Measurements from ENCODE around the gene TTC27.

The TTC27 gene

DNA sequence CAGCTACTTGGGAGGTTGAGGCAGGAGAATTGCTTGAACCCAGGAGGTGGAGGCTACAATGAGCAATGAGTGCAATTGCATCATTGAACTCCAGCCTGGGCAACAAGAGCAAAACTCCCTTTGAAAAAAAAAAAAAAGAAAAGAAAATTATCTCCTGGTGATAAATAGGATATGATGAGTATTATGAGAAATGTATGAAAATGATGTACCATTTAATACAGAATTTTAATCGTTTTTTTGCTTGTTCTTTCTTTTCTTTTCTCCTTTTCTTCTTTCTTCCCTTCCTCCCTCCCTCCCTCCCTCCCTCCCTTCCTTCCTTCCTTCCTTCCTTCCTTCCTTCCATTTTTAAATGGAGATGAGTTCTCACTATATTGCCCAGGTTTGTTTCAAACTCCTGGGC lies 40.4 kb downstream of the TTC27 start:
- no peak for DNase-seq (ENCODE audit: low read depth)

DNA sequence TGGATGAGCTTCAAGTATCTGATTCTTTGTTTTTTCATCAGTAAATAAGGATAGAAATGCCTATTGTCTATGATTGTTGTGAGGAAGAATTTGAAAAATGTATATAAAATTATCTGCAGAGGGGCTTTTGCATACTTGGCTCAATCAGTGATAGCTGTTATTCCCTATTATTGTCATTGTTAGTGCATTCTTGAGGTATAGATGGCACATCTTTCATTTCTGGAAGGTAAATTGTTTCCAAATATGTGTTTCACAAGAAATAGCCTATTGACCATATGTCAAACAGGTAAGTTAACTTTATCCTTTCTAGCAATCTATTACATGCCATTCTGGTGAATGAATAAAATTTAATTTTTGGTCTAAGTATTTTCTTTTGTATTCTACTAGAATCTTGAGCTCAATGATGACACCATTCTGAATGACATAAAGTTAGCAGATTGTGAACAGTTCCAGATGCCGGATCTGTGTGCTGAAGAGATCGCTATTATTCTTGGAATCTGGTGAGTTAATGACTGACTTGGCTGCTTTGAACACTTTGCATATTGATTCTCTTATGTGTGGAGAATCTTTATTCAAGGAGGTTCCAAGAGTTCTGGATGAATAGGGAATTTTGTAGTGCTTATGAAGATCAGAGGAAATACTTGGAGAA lies 44.2 kb downstream of the TTC27 start:
- no peak for DNase-seq (ENCODE audit: low read depth)

DNA sequence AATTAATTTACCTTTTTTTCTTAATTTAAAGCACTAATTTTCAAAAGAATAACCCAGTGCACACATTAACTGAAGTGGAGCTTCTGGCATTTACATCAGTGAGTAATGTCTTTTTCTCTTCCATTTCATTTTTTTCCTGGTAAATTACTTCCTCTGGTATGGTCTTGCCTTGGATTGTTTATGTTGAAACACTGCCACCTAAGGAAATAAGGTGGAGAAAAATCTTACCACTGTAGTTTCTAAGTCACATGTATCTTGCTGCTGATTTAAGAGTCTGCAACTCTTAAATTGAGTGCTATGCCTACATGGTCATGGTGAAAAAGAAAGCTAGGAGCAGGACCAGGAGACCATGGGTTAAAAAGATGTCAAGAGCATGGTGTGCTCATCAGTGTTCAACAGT lies 51.0 kb downstream of the TTC27 start:
- DNase-seq (ENCODE audit: low read depth): no peak

DNA sequence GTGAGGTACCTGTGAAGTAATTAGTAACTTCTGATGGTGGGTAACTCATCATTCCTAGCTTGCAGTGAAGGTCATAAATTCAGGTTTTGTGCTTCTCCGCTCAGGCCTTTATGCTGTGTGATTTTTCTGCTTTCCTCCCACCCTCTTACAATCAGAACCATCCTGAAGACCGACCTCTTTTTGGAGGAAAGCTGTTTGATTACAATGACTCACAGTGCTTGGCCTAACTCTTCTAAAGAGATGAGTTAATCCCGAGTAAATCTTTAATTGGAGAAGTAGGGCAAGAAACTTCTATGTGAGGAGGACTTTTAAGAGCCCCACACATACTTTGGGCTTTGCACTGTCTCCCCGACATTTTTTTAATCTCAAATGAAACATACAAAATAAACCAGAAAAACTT lies 53.1 kb downstream of the TTC27 start:
- no peak for DNase-seq (ENCODE audit: low read depth)

DNA sequence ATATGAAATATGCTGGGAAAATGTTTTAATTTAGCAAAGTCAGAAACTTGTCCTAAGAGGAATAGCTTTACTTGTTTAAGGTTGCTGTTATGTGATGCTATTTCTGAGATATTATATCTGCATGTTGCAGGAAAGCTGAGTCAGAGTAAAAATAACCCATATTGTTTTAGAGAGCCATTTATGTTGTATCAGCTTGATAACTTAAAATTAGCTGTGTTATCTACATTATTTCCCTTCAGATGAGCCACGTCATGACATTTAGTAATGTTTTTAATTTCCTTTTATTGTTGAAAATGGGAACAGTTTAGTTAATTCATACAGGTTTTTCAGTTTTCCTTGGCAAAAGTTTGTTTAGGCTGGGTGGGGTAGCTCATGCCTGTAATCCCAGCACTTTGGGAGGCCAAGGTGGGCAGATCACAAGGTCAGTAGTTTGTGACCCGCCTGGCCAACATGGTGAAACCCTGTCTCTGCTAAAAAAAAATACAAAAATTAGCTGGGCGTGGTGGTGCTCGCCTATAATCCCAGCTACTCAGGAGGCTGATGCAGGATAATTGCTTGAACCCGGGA lies 55.8 kb downstream of the TTC27 start:
- DNase-seq (ENCODE audit: low read depth): no peak

DNA sequence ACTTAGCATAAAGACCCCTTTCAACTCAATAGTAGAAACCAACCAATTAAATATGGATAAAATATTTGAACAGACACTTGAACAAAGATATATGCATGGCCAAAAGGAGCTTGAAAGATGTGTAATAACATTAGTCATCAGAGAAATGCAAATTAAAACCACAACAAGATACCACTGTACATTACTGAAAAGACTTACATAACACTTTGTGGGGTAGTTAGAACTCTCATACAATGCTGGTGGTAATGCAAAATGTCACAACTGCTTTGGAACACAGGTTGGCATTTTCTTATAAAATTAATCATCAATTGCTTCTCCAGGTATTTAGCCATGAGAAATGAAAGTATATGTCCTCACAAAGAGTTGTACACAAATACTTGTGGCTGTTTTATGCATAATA lies 60.7 kb downstream of the TTC27 start:
- DNase-seq (ENCODE audit: low read depth): no peak

DNA sequence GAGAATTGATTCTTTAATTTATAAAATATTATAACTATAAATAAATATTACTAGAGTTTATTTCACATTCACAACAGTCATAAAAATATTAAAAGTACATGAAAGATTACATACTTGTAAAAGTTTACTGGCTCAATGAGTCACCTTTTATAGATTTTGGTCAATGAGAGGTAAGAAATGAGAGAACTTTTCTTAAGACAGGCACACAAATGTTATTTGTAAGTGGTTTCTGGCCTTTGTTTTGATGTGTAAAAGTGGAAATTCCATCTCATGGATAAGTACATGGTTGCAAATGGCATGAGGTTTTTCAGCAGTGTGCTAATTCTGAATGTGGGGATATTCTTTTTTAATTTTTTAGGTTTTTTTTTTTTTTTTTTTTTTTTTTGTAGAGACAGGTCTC lies 63.8 kb downstream of the TTC27 start:
- no peak for DNase-seq (ENCODE audit: low read depth)

DNA sequence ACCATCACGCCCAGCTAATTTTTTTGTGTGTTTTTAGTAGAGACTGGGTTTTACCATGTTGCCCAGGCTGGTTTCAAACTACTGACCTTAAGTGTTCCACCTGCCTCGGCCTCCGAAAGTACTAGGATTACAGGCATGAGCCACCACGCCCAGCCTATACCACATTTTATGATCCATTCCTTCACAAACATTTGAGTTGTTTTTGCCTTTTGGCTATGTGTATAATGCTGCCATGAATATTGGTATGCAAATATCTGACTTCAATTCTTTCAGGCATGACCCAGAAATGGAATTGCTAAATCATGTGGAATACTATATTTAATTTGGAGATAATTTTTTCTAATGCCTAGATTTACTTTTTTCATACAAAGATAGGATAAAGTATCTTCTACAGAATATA lies 68.6 kb downstream of the TTC27 start:
- no peak for DNase-seq (ENCODE audit: low read depth)

DNA sequence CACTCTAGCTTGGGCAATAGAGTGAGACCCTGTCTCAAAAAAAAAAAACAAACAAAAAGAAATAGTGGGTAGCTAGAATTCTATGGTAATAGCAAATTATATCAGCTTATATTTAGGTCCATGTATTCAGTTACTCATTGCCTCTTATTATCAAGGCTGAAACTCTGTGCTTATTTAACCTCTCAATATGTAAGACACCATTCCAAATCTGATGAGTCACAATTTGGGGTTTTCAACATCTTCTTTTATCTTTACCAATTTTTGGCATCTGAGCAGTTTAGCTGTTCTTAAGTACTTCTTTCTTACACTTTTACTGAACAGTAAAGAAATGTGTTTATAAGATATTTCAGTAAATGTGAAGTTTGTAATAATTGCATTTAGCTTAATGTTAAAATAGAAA lies 69.3 kb downstream of the TTC27 start:
- no peak for DNase-seq (ENCODE audit: low read depth)

DNA sequence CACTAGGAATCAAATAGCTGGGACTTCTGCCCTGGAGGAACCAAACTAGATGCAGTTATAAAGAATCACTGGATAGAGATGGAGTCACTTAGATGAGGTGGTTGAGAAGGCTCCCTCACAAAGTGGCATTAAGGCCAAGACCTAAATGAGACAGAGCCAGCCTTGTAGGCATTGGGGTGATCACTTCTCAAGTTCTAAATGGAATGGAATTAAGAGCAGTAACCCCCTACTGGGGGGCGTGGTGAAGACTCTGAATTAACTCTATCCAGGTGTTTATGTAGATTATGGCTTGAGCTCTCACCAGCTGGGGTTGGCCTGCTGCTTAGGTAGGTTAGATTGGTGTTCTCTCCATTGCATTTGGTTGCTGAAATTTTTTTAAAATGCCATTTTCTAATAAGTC lies 71.3 kb downstream of the TTC27 start:
- no peak for DNase-seq (ENCODE audit: low read depth)

DNA sequence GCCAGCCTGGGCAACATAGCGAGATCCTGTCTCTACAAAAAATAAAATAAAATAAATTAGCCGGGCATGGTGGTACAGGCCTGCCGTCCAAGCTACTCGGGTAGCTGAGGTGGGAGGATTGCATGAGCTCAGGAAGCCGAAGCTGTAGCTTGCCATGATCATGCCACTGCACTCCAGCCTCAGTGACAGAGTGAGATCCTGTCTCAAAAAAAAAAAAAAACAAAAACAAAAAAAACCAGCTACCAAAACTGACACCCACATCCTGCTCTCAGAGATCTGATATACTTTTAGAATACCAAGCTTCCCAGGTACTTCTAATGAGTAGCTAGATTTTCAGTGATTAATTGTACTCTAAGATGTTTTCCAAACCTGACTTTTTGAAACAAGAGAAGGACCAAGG lies 74.0 kb downstream of the TTC27 start:
- DNase-seq (ENCODE audit: low read depth): no peak

DNA sequence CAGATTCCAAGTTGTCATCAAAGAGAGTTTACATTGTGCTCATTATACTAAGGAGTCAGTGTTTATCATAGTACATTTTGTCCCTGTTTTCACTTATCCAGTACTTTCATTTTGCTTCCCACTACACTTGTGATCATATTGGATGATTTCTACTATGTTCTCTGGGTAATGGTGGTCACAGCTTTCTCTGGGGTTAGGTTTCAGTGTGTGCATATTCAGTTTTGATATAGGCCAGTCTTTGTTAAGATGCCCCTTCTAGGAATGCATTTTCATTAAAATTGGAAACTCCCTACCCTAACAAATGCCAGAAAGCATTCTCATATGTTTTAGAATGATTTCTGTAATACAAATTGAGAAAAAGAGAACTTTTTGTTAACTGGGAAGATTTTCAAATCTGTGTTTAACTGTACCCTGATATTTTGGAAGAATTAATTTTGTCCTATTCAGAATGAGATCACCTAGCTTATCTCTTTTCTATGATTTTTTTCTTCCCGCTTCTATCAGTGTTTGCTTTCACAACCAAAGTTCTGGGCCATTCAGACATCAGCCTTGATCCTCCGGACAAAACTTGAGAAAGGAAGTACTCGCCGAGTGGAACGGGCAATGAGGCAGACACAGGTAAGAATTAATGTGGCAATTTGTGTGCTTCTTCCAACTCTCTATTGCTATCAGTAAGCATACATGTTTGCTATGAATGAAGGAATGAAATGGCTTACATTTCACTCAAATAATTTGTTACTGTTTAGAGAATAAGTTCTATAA lies 74.6 kb downstream of the TTC27 start:
- DNase-seq (ENCODE audit: low read depth): no peak

DNA sequence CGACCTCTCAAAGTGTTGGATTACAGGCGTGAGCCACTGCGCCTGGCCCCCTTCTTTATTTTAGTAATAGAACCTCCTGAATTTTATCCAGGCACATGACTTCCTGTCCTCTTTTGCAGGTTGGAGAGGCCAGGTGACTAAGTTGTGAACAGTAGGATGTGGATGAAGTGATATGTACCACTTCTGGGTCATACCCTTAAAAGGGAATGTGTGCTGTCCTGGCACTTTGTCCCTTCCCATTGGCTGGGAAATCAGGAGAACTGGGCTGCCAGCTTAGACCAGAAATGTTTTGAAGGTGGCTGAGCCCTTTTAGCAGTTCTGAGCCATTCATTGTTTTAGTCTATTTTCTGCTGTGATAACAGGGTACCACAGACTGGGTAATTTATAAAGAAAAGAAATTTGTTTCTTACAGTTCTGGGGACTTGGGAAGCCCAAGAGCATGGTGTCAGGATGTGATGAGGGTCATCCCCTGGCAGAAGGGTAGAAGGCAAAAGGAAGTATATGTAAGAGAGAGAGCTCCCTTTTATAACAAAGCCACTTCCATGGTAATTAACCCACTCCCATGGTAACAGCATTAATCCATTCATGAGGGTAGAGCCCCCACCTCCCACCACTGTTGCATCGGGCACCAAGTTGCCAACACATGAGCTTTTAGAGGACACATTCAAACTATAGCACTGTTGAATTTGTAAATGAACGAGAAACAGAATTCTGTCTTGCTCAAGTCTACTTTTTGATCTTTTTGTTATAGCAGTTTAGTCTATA lies 79.1 kb downstream of the TTC27 start:
- no peak for DNase-seq (ENCODE audit: low read depth)

DNA sequence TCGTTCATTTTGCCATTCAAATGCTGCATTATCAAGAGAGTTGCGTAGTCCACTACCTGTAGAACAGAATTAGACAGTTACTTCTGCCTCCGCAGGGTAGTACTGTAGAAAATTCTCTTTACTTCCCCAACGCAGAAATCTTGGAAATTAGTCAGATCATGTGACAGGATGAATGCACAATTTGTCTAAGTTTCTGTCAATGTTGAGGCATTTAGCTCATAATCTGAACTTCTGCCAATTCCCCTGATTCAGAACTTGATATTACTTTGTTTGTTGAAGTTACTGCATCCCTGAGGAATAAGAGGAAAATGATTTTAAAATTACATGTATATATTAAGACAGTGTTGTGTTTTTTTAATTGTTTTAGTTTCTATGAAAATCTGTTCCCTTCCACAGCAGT lies 83.4 kb downstream of the TTC27 start:
- no peak for DNase-seq (ENCODE audit: low read depth)

DNA sequence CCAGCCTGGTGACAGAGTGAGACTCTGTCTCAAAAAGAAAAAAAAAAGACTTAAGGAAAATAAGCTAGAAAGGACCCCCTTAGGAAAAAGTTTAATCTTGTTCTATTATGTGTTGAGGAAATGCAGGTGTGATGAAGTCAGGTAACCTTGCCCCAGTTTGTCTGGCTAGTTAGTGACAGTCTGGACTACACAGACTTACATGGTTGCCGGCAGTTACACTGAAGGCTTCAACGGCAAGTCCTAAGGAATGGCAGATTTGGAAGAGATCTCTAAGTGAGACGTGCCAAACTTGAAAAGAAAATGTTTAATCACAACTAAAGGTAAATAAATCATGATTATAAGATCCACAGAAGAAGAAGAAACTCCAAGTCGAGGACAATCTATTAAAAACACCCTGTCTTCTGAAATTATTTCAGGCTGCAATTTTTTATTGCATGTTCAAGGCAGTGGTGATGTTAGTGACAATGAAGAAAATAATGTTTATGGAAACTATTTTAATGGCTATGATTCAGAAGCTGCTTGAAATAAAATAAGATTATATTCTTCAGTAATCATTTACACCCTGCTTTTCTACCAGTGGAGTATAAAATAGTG lies 84.2 kb downstream of the TTC27 start:
- no peak for DNase-seq (ENCODE audit: low read depth)

DNA sequence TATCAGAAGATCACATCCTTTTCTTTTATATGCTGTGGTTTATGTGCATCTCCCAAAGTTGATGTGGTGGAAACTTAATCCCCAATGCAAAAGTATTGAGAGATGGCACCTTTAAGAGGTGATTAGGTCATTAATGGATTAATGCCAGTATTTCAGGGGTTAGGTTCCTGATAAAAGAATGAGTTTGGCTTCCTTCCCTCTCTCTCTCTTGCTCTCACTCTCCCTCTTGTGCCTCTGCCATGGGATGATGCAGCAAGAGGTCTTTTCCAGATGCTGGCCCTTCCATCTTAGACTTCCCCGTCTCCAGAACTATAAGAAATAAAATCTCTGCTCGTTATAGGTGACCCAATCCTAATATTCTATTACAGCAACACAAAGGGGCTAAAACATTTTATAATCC lies 85.0 kb downstream of the TTC27 start:
- DNase-seq (ENCODE audit: low read depth): no peak

DNA sequence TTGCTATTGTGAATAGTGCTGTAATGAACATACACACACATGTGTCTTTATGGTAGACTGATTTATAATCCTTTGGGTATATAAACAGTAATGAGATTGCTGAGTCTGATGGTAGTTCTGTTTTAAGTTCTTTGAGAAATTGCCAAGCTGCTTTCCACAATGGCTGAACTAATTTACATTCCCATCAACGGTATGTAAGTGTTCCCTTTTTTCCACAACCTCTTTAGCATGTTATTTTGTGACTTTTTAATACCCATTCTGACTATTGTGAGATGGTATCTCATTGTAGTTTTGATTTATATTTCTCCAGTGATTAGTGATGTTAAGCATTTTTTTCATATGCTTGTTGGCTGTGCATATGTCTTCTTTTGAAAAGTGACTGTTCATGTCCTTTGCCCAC lies 86.7 kb downstream of the TTC27 start:
- no peak for DNase-seq (ENCODE audit: low read depth)

DNA sequence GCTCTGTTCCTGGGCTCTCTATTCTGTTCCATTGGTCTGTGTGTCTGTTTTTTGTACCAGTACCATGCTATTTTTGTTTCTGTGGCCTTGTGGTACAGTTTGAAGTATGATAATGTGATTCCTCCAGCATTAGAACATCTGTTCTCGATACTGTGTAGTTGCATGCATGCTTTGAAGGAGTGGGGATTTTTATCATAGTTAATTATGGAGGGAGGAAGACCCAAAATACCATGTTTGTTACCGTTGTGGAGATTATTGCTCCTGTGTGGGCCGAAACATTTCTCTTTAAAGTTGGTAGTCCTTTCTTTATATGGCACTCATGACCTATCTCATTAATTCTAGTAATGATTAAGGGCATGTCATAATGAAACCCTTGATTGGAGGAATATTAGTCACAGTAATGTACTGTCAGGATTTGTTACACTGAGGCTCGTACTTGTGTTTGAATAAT lies 87.6 kb downstream of the TTC27 start:
- no peak for DNase-seq (ENCODE audit: low read depth)

DNA sequence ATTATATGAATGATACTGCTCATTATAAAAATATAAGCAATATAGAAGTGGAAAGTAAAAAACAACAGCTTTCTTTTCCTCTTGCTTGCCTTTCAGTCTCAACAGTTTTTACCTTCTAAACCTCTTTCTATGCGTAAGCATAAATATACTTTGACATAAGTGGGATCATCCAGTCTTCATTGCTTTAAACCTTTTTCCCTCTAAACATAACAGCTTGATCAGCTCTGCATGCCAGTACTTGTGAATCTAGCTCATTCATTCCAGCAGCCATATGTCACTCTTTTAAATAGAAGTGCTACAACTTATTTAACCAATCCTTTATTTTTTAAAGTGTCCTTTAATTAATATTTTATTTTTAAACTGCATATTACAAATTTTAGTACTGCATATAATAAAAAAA lies 88.1 kb downstream of the TTC27 start:
- DNase-seq (ENCODE audit: low read depth): no peak

DNA sequence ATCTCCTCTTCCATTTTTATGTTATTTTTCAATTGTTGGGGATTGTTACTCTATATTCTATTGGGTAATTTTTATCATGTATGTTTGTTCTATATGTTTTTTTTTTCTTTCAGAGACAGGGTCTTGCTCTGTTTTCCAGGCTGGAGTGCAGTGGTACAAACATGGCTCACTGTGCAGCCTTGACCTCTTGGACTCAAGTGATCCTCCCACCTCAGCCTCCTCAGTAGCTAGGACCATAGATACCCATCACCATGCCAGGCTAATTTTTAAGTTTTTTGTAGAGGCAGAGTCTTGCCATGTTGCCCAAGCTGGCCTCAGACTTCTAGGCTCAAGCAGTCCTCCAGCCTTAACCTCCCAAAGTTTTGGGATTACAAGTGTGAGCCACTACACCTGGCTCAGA lies 88.7 kb downstream of the TTC27 start:
- no peak for DNase-seq (ENCODE audit: low read depth)

DNA sequence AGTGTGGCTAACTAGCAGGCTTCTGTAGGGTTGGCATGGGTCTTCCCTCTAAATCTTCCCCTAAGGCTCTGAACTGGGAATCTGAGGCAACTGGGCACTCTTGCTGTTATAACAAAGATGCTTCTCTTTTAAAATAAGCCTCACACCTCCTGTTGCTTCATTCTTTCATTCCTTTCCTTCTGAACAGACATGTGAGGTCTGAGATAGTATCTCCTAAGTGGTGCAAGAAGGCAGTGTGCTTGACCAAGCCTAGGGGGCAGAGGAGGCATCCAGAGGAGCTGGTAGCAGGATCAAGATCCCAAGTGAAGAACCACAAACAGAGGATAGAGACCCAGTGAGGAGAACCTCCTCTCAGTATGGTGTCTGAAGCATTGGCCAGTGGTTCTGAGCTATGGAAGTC lies 90.9 kb downstream of the TTC27 start:
- no peak for DNase-seq (ENCODE audit: low read depth)

DNA sequence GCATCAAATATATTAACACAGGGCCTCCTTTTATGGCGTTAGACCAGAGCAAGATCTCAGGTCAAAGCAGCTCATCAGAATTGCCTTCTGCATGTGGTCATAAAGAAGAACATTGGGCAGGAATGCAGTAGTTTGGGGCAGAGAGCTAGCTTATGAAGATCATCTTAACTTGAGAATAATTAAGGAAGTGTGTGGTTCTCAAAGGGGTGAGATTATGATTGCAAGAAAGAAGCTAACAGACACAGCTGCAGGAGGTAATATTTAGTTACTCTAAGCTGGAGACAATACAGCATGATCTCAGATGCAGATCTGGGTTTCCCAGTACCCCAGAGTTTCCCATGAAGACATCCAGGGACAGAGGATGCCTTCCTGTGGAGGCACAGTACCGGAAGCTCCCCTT lies 91.6 kb downstream of the TTC27 start:
- DNase-seq (ENCODE audit: low read depth): no peak

Measured in stimulated activated CD8-positive, alpha-beta memory T cell treated with anti-CD3 and anti-CD28 coated beads, Interleukin-12 subunit alpha, Interleukin-12 subunit beta, amount 100 ng/mL, for 4 hours (primary cell).